Sigmoid colon (tissue), 7 donors: ENCODE data around the gene KRTAP4-6. TPM values are rescaled to one million over a fixed set of nuclear protein-coding genes. Genes with fewer than 3 reads are reported as not detected.
"Not testable (repeated sequence)": the region's sequence is repeated elsewhere in the genome, so short reads cannot be mapped to it uniquely, and the experiment has no call there.

Experiments
- DNase-seq: peaks from one replicate; pipeline ENCODE4 v3.0.0-alpha.2; 2019
- H3K27ac ChIP-seq, 4 donors: fragments of 200-600 bp; sonication (generic); one replicate each; pipeline ENCODE4 v1.5.1; 2016 to 2019; ENCODE audit warnings: mild to moderate bottlenecking in 1 of 4
- H3K27me3 ChIP-seq, 3 donors: fragments of 200-600 bp; sonication (generic); one replicate each; pipeline ENCODE4 v1.5.1; 2019; ENCODE audit warnings: mild to moderate bottlenecking in 1 of 3
- H3K36me3 ChIP-seq, 4 donors: fragments of 200-600 bp; sonication (generic); one replicate each; pipeline ENCODE4 v1.5.1; 2016 to 2019
- H3K4me1 ChIP-seq, 4 donors: fragments of 200-600 bp; sonication (generic); one replicate each; pipeline ENCODE4 v1.5.1; 2017 to 2019
- H3K4me3 ChIP-seq, 4 donors: fragments of 200-600 bp; sonication (generic); one replicate each; pipeline ENCODE4 v1.5.1; 2017 to 2019; ENCODE audit warnings: mild to moderate bottlenecking in 2 of 4, moderate library complexity in 1 of 4
- H3K9me3 ChIP-seq, 4 donors: fragments of 200-600 bp in 3 of 4; sonication (generic) in 3 of 4; one replicate each; pipeline versions ENCODE4 v1.5.1 to v1.6.1; 2013 to 2019
- CTCF ChIP-seq, 4 experiments: fragments of 450-650 bp in 3 of 4; fragments of 200-600 bp in 1 of 4; IDR thresholded peaks; one replicate each; pipeline ENCODE4 v1.5.1; 2016 to 2019; ENCODE audit warnings: antibody characterized with exemption in 4 of 4, mild to moderate bottlenecking in 3 of 4, moderate library complexity in 2 of 4
- EP300 ChIP-seq, 4 donors: sonication (generic); formaldehyde crosslinking; IDR thresholded peaks; one replicate each; pipeline ENCODE4 v1.6.1; 2017; ENCODE audit warnings: antibody characterized with exemption in 4 of 4
- POLR2A ChIP-seq, 2 donors: fragments of 450-650 bp; IDR thresholded peaks; one replicate each; pipeline ENCODE4 v1.6.1; 2016; ENCODE audit warnings: antibody characterized with exemption in 2 of 2, mild to moderate bottlenecking in 2 of 2, moderate library complexity in 2 of 2
- POLR2AphosphoS5 ChIP-seq, 4 donors: sonication (generic); formaldehyde crosslinking; IDR thresholded peaks; one replicate each; pipeline ENCODE4 v1.6.1; 2017; ENCODE audit warnings: antibody characterized with exemption in 4 of 4
- whole genome bisulfite sequencing, 2 donors: extraction: QIAGEN DNeasy Blood & Tissue Kit; methylation state at CpG; one replicate each; pipeline ENCODE4 v1.1.7; 2013; 5-methylcytosine and 5-hydroxymethylcytosine counted together
- intact Hi-C: fragments of 100-400 bp; cut with DNase I; formaldehyde crosslinking; loops from one replicate; pipeline ENCODE4 v1.15.1; 2023
- polyA plus RNA-seq, 3 donors: library from polyadenylated mRNA; stranded (reverse); fragments of 200-250 nt; gene quantifications; one replicate each; pipeline ENCODE4 v1.2.3, GENCODE V29; 2013
- total RNA-seq, 4 donors: library from RNA; depleted of rRNA; stranded (reverse); fragments of >200 nt; gene quantifications; one replicate each; pipeline ENCODE4 v1.1.0, GENCODE V29; 2016
- donor health status: healthy with polysubstance abuse.
- donor health status: Bipolar disorder and iron deficiency.
- donor health status: healthy.

The KRTAP4-6 gene
- total and polyA plus RNA-seq, 7 donors, result not detected

GRCh38 chr17:41171886-41172285, 31.5 kb upstream of the KRTAP4-6 start:
- TF ChIP-seq POLR2AphosphoS5 (IDR thresholded peaks at IDR 0.05) (no peak), POLR2A (IDR thresholded peaks at IDR 0.05) (no peak), CTCF (IDR thresholded peaks at IDR 0.05) (no peak), EP300 (IDR thresholded peaks at IDR 0.05) (no peak)
- Histone ChIP-seq H3K4me3 (no peak overlapping the region), H3K27ac (no peak overlapping the region), H3K4me1 (no peaks in the 10 kb centered on the region), H3K27me3 (no peaks in the 10 kb centered on the region), H3K9me3 (no peaks in the 10 kb centered on the region), H3K36me3 (no peaks in the 10 kb centered on the region)
- DNase-seq, result no peak
- WGBS, 2 donors, result 85 to 87% methylated on average over 2 of the region's 2 CpGs
- intact Hi-C loops, result no loop called here

DNA sequence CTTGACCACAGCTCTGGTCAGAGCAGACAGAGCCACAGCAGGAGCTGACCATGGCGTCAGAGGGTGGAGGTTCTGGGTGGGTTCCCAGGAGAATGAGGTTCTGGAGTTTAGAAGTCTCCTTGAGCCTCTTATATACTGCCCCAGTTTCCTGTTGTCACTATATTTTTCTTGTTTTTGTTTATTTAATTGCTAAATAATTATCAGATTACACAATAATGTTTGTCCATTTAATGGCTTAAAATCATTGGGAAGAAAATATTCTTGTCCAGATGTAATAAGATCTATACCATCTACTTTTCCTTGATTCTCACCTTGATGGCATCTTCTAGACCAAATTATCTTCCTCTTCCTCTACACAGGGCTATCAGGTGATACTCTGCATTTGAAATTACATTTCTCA, 27.8 kb upstream of the KRTAP4-6 start, which contains the start of gene KRTAP4-3:
TSS of gene KRTAP4-3 (minus strand) at position 101 of the 400 bp plus-strand sequence. CDS start at position 52, 49 bp downstream.
- no peak for DNase-seq
- Histone ChIP-seq H3K27ac (no peak within 1 kb of the TSS), H3K9me3 (no peaks in the 10 kb centered on the region), H3K36me3 (no peaks in the 10 kb centered on the region), H3K4me1 (no peaks in the 10 kb centered on the region), H3K27me3 (no peaks in the 10 kb centered on the region), H3K4me3 (no peak within 1 kb of the TSS)
- intact Hi-C loops, result no loop called here
- WGBS, 2 donors, result 76 to 82% methylated on average over 1 of the region's 1 CpG
- no peak for TF ChIP-seq EP300 (IDR thresholded peaks at IDR 0.05)
- TF ChIP-seq POLR2A (IDR thresholded peaks at IDR 0.05), result no peak
- TF ChIP-seq POLR2AphosphoS5 (IDR thresholded peaks at IDR 0.05), result no peak

GRCh38 chr17:41167561-41167960, 27.2 kb upstream of the KRTAP4-6 start:
- DNase-seq, result no peak
- H3K4me3 ChIP-seq, result no peak overlapping the region
- no peaks in the 10 kb centered on the region for H3K4me1 ChIP-seq
- H3K27me3 ChIP-seq, result no peaks in the 10 kb centered on the region
- H3K27ac ChIP-seq, result no peak overlapping the region
- intact Hi-C loops, result no loop called here
- no peaks in the 10 kb centered on the region for H3K36me3 ChIP-seq
- TF ChIP-seq EP300 (IDR thresholded peaks at IDR 0.05), result no peak
- TF ChIP-seq POLR2A (IDR thresholded peaks at IDR 0.05), result no peak
- no peak for TF ChIP-seq CTCF (IDR thresholded peaks at IDR 0.05)
- TF ChIP-seq POLR2AphosphoS5 (IDR thresholded peaks at IDR 0.05), result no peak
- no peaks in the 10 kb centered on the region for H3K9me3 ChIP-seq
- 88 to 89% methylated on average over 7 of the region's 7 CpGs for WGBS, 2 donors

- Histone ChIP-seq H3K36me3 (no peaks in the 10 kb centered on the region), H3K4me1 (no peaks in the 10 kb centered on the region), H3K9me3 (no peaks in the 10 kb centered on the region), H3K4me3 (no peak overlapping the region), H3K27me3 (peaks cover 0 to 5% (median 0%) of the 10 kb centered on the region in 3 donors), H3K27ac (no peak overlapping the region)
- DNase-seq, result no peak
- intact Hi-C loops, result no loop called here
- no peak for TF ChIP-seq CTCF (IDR thresholded peaks at IDR 0.05)
- no peak for TF ChIP-seq POLR2A (IDR thresholded peaks at IDR 0.05)
- no peak for TF ChIP-seq EP300 (IDR thresholded peaks at IDR 0.05)
- WGBS, 2 donors, result 44 to 71% methylated on average over 7 of the region's 7 CpGs
Observed at GRCh38 chr17:41163828-41164227, 23.5 kb upstream of the KRTAP4-6 start.

DNA sequence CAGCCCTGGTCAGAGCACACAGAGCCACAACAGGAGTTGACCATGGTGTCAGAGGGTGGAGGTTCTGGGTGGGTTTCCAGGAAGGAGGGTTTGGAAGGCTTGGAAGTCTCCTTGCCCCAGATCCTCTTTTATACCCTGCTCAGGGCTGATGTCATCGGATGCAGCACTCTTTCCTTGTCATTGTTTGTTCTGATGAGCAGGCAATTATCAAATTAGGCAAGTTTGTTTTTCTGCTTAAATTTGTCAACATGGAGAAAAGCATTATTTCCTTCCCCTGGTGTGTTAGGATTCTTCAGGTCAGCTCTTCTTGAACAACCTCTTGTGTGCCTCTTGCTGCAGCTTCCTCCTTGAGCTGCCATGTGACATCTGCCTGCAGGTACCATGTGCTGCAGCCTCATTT, 20.3 kb upstream of the KRTAP4-6 start, which contains the start of gene KRTAP4-4:
TSS of gene KRTAP4-4 (minus strand) at position 101 of the 400 bp plus-strand sequence. CDS start at position 44, 57 bp downstream.
- intact Hi-C loops, result no loop called here
- Histone ChIP-seq H3K4me3 (no peak within 1 kb of the TSS), H3K36me3 (no peaks in the 10 kb centered on the region), H3K27ac (no peak within 1 kb of the TSS), H3K27me3 (peaks cover 0 to 5% (median 0%) of the 10 kb centered on the region in 3 donors), H3K4me1 (no peaks in the 10 kb centered on the region), H3K9me3 (no peaks in the 10 kb centered on the region)
- 94 to 95% methylated on average over 1 of the region's 1 CpG for WGBS, 2 donors
- TF ChIP-seq EP300 (IDR thresholded peaks at IDR 0.05) (no peak), CTCF (IDR thresholded peaks at IDR 0.05) (no peak), POLR2AphosphoS5 (IDR thresholded peaks at IDR 0.05) (no peak)
- DNase-seq, result no peak

GRCh38 chr17:41160190-41160589, 19.8 kb upstream of the KRTAP4-6 start:
- H3K4me3 ChIP-seq, intact Hi-C loops, DNase-seq, H3K36me3 ChIP-seq, H3K27me3 ChIP-seq, H3K4me1 ChIP-seq, H3K9me3 ChIP-seq, H3K27ac ChIP-seq: not testable (repeated sequence)
- WGBS, 2 donors, result 94% methylated on average over 3 of the region's 3 CpGs
